HG02763 (cell line): ENCODE data around the gene GUCY1A2.
"Not testable (repeated sequence)": the region's sequence is repeated elsewhere in the genome, so short reads cannot be mapped to it uniquely, and the experiment has no call there.

Source experiments
- ATAC-seq: cut with Tn5 transposase; IDR thresholded peaks from one replicate; pipeline ENCODE4 v1.9.1; 2021; ENCODE audit warnings: mild to moderate bottlenecking, moderate library complexity; ENCODE audit not compliant: unreplicated experiment

Gene GUCY1A2

DNA sequence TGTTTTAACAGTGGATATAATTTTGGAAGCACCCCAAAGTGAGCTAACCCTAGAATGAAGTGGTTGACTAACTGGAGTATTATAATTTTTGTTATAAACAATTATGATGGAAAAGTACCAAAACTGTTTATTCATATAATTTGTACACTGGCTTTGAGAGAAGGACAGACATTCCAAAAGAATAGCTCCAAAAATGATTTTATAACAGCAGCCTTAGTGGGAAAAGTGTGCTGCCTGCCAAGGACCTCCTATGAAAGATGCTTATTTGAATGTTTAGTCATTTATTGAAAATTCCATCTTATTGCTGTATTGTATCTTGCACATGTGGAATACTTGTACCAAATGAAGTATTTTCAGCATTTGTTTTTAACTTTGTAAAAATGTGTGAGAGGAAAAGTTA, 169.8 kb downstream of the GUCY1A2 start:
- ATAC-seq: no peak

DNA sequence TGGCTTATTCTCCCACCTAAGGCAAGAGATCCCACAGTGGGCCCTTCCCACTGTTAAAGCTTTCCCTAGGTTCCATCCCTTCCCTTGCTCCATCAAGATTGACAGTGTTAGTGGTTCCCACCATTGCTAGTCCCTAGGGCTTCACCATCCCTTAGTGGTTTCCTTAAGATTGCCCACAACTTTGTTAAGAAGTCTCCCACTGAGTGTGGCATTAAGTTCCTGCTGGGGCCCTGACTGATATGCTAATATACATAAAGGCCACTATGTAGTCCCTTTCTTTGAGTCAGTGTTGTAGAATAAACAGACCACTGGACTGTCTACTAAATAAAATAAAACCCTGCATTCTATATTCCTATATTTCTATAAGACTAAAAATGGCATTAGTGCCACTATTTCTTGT, 176.1 kb downstream of the GUCY1A2 start:
- ATAC-seq: no peak

DNA sequence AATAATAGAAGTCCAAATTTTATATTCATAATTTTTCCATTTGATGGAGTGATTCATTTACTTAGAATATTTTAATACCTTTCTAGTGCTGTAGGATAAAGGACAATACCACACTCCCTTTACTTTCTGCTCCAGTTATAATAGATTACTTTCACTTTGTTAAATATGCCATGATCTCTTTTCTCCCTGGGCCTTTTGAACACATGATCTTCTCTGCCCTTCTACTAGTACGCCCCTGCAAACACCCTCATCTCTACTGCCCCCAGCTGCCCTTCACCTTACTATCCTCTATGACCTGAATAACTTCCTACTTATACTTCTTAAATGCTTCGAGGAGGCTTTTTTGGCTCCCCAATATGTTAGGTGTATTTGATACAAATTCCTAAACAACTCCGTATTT, 177.3 kb downstream of the GUCY1A2 start:
- no peak for ATAC-seq

GRCh38 chr11:106840146-106840545, 178.1 kb downstream of the GUCY1A2 start:
- no peak for ATAC-seq

- ATAC-seq: no peak
Observed at GRCh38 chr11:106834567-106834966, 183.7 kb downstream of the GUCY1A2 start.

DNA sequence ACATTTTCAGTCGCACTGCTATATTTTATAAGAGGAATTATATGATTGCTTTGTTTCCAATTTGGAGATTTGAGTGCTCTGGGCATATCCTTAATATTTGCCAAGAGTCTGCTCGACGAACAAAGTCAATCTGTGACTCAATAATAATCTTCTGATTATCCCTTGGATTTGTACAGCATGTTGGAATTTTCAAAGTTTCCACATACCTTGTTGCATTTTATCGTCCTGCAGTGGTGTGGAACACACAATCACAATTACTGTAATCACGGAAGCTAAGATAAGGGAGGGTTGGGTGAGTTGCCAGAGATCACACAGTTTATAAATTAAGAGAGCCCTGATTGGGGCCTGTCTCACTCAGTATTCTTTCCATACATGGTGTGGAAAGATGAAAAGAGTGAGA, 189.3 kb downstream of the GUCY1A2 start:
- no peak for ATAC-seq

GRCh38 chr11:106828576-106828975, 189.7 kb downstream of the GUCY1A2 start:
- no peak for ATAC-seq

DNA sequence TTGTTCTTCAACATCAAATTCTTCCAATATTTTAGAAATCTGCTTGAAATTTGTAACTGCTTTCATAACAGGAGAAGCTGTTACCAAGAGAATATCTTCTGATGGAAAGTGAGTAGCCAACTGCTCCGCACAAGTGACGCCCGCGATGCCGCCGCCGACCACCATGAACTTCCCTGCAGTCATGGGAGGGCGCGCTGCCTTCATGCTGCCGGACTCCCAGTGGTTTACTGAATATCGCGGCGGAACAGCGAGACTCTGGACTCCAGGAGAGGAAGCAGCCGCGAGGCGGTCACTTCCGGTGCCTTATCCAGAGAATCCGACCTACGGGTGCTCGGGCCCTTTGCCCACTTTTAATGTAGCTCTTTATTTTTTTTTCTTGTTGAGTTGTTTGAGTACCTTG, 190.6 kb downstream of the GUCY1A2 start:
- ATAC-seq: no peak

GRCh38 chr11:106826558-106826957, 191.7 kb downstream of the GUCY1A2 start:
- not testable (repeated sequence) for ATAC-seq

DNA sequence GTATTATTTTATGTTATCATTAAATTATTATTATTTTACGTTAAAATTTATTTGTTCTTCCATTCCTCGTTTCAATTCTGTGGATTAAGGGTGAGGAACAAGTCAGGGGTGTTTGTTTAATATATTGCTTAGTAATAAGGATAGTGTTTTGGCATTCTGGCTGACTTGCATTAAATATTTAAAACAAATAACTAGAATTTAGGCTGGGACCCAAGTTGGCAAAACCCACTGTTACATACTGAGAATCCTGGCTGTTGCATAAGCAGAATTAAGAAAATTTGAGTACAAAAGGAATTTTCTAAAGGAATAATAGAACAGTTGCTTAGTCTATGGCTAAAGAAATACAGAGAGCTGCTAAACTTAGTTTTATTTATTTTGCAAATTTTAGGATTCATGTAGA, 196.4 kb downstream of the GUCY1A2 start:
- no peak for ATAC-seq

- no peak for ATAC-seq
Observed at GRCh38 chr11:106821291-106821690, 197.0 kb downstream of the GUCY1A2 start.

- ATAC-seq: no peak
Observed at GRCh38 chr11:106818443-106818842, 199.8 kb downstream of the GUCY1A2 start.

GRCh38 chr11:106815209-106815608, 203.1 kb downstream of the GUCY1A2 start:
- no peak for ATAC-seq

- ATAC-seq: no peak
Observed at GRCh38 chr11:106813806-106814205, 204.5 kb downstream of the GUCY1A2 start.

- ATAC-seq: no peak
Observed at GRCh38 chr11:106794058-106794457, 224.2 kb downstream of the GUCY1A2 start.

DNA sequence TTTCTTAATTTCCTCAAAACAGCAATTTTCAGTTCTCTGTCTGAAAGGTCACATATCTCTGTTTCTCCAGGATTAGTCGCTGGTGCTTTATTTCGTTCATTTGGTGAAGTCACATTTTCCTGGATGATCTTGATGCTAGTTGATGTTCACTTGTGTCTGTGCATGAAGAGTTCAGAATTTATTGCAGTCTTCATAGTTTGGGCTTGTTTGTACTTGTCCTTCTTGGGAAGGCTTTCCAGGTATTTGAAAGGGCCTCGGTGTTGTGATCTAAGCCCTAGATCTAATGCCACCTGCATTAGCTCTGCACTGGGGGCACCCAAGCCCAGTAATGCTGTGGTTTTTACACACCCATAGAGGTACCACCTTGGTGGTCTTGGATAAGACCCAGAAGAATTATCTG, 228.9 kb downstream of the GUCY1A2 start:
- ATAC-seq: no peak

GRCh38 chr11:106787454-106787853, 230.8 kb downstream of the GUCY1A2 start:
- no peak for ATAC-seq

- ATAC-seq: no peak
Observed at GRCh38 chr11:106785913-106786650, 232.2 kb downstream of the GUCY1A2 start.

DNA sequence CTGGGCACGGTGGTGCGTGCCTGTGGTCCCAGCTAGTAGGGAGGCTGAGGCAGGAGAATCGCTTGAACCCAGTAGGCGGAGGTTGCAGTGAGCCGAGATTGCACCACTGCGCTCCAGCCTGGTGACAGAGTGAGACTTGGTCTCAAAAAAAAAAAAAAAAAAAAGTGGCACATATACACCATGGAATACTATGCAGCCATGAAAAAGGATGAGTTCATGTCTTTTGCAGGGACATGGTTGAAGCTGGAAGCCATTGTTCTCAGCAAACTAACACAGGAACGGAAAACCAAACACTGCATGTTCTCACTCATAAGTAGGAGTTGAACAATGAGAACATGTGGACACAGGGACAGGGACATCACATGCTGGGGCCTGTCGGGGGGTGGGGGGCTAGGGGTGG, 241.0 kb downstream of the GUCY1A2 start:
- not testable (repeated sequence) for ATAC-seq

DNA sequence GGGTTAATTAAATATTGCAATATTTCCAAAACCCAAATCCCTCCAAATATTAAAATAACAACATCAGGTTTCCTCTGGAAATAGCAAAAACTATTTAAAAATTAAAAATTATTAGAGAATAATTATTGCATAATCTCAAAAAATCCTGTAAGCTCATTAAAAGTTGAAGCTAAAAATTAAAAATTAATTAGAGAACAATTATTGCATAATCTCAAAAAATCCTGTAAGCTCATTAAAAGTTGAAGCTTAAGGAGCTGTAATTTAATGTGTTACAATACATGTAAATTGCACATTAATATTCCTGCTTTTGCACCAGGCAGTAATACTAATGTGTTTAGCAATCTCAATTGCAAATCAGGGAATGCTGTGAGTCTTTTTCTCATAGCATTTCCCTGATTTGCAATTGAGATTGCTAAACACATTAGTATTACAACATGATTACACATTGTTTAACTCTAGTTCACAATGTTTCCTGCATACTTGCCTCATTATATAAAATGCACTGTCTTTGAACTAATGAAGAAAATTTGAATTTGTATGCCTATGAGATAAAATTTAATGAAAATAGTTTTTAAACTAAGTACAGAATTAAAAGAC, 247.7 kb downstream of the GUCY1A2 start:
- ATAC-seq: no peak

GRCh38 chr11:106765469-106766258, 252.6 kb downstream of the GUCY1A2 start:
- no peak for ATAC-seq

DNA sequence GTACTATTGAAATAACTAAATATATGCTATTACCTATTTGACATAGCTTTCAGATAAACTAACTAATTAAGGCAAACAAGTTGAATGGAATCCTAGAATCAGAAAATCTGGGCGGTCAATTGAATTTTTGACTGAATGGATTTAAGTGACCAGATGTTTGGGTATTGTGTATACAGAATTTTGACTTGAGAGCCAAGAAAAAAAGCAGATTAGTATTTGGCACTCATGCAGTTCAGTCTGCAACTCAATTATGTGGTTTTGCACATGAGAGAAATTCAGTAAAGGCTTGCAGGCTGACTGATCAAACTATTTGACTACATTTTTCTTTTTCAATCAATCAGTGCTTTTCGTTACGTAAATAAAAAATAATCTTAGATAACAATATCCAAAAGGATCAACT, 254.8 kb downstream of the GUCY1A2 start:
- ATAC-seq: no peak
